SK-N-SH treated with all-trans-retinoic acid at 6 μM for 48 hours (cell line): Measurements from ENCODE around the gene FRMD4B.

Experiments used
- ARNTL ChIP-seq: fragments of 450-650 bp; formaldehyde crosslinking; IDR thresholded peaks from 2 replicates; pipeline ENCODE4 v1.5.0; 2020; ENCODE audit warnings: low read depth, mild to moderate bottlenecking, moderate library complexity, borderline replicate concordance
- BACH2 ChIP-seq: fragments of 250-450 bp; sonication (Bioruptor Pico); IDR thresholded peaks from 2 replicates; pipeline ENCODE4 v1.9.0; 2021; ENCODE audit warnings: mild to moderate bottlenecking, borderline replicate concordance
- OSR1 ChIP-seq: fragments of 250-450 bp; sonication (Bioruptor Pico); IDR thresholded peaks from 2 replicates; pipeline ENCODE4 v1.8.0; 2022; ENCODE audit warnings: moderate library complexity, mild to moderate bottlenecking, inconsistent platforms
- RARB ChIP-seq: fragments of 250-450 bp; sonication (Bioruptor Pico); IDR thresholded peaks from 2 replicates; pipeline ENCODE4 v1.8.0; 2021; ENCODE audit warnings: mild to moderate bottlenecking, moderate library complexity
- SNAI2 ChIP-seq: fragments of 250-450 bp; sonication (Bioruptor Pico); IDR thresholded peaks from 2 replicates; pipeline ENCODE4 v1.5.0; 2020; ENCODE audit warnings: mild to moderate bottlenecking, moderate library complexity
- TCF4 ChIP-seq: fragments of 250-450 bp; sonication (Bioruptor Pico); IDR thresholded peaks from 2 replicates; pipeline ENCODE4 v1.8.0; 2021; ENCODE audit warnings: mild to moderate bottlenecking, moderate library complexity, borderline replicate concordance
- TOX ChIP-seq: fragments of 250-450 bp; sonication (Bioruptor Pico); IDR thresholded peaks from 2 replicates; pipeline ENCODE4 v1.8.0; 2021; ENCODE audit warnings: mild to moderate bottlenecking, moderate library complexity, borderline replicate concordance
- ZFP3 ChIP-seq: fragments of 250-450 bp; sonication (Bioruptor Pico); IDR thresholded peaks from 2 replicates; pipeline ENCODE4 v1.5.0; 2020; ENCODE audit warnings: mild to moderate bottlenecking, moderate library complexity
- ZFP30 ChIP-seq: fragments of 450-650 bp; formaldehyde crosslinking; IDR thresholded peaks from 2 replicates; pipeline ENCODE4 v1.5.0; 2022; ENCODE audit warnings: mild to moderate bottlenecking, moderate library complexity
- ZNF8 ChIP-seq: fragments of 450-650 bp; formaldehyde crosslinking; IDR thresholded peaks from 2 replicates; pipeline ENCODE4 v1.5.0; 2020; ENCODE audit warnings: mild to moderate bottlenecking, moderate library complexity
- TF ChIP-seq, protein P1 (sequence below): fragments of 250-450 bp; sonication (Bioruptor Pico); IDR thresholded peaks from 2 replicates; pipeline ENCODE4 v1.5.1; 2021; ENCODE audit warnings: mild to moderate bottlenecking, moderate library complexity

DNA sequence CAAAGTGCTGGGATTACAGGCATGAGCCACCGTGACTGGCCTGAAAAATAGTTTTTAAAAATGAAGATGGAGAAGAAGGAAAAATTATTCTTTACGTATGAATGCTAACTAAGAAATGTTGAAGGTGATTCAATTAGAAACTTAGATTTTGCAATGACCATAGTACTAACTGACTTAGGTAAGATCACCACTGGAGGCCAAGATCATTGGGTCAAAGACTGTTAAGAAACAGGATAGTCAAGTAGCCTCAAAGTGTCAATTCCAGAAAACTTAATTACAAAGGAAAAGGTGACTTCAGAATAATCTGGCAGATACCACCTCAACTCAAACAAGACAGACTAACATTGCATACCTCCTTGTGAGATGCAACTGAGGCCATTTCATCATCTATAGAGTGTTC is 119.3 kb downstream of the FRMD4B start:
- TF ChIP-seq TCF4 (CRISPR knock-in tag) (no peak), OSR1 (CRISPR knock-in tag) (no peak), TOX (no peak), SNAI2 (CRISPR knock-in tag) (no peak), ARNTL (CRISPR knock-in tag) (no peak), ZFP3 (no peak), RARB (CRISPR knock-in tag) (no peak), ZNF8 (CRISPR knock-in tag) (no peak), ZFP30 (no peak), BACH2 (CRISPR knock-in tag) (no peak)
- TF ChIP-seq, protein P1, sequence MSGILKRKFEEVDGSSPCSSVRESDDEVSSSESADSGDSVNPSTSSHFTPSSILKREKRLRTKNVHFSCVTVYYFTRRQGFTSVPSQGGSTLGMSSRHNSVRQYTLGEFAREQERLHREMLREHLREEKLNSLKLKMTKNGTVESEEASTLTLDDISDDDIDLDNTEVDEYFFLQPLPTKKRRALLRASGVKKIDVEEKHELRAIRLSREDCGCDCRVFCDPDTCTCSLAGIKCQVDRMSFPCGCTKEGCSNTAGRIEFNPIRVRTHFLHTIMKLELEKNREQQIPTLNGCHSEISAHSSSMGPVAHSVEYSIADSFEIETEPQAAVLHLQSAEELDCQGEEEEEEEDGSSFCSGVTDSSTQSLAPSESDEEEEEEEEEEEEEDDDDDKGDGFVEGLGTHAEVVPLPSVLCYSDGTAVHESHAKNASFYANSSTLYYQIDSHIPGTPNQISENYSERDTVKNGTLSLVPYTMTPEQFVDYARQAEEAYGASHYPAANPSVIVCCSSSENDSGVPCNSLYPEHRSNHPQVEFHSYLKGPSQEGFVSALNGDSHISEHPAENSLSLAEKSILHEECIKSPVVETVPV (CRISPR knock-in tag): no peak
